HepG2 (cell line): Measurements from ENCODE around the gene KRTDAP. TPM values are rescaled to one million over a fixed set of nuclear protein-coding genes. Genes with fewer than 3 reads are reported as not detected.

Source experiments
- AHR ChIP-seq: IDR thresholded peaks from 2 replicates; pipeline ENCODE4 v1.6.1; 2018; ENCODE audit warnings: missing genetic modification reagents, missing compliant biosample characterization
- EED ChIP-seq: sonication (generic); formaldehyde crosslinking; IDR thresholded peaks from 2 replicates; pipeline ENCODE4 v1.5.0; 2020; ENCODE audit warnings: mild to moderate bottlenecking, missing genetic modification reagents
- ETV5 ChIP-seq: IDR thresholded peaks from 2 replicates; pipeline ENCODE4 v1.6.1; 2018; ENCODE audit warnings: missing biosample characterization, missing genetic modification reagents, inconsistent platforms, borderline replicate concordance
- FOXA3 ChIP-seq: IDR thresholded peaks from 2 replicates; pipeline ENCODE4 v1.6.1; 2016; ENCODE audit warnings: missing genetic modification reagents, missing compliant biosample characterization
- FOXM1 ChIP-seq: sonication (generic); formaldehyde crosslinking; IDR thresholded peaks from 2 replicates; pipeline ENCODE4 v1.5.0; 2020; ENCODE audit warnings: missing genetic modification reagents
- HDAC2 ChIP-seq: sonication (generic); formaldehyde crosslinking; IDR thresholded peaks from 2 replicates; pipeline ENCODE4 v1.4.0; 2020; ENCODE audit warnings: missing genetic modification reagents
- HNF4A ChIP-seq: sonication (generic); formaldehyde crosslinking; IDR thresholded peaks from 2 replicates; pipeline ENCODE4 v1.4.0; 2020; ENCODE audit warnings: missing genetic modification reagents
- KDM3A ChIP-seq: IDR thresholded peaks from 2 replicates; pipeline ENCODE4 v1.6.1; 2018; ENCODE audit warnings: low read depth, missing compliant biosample characterization
- MIER3 ChIP-seq: IDR thresholded peaks from 2 replicates; pipeline ENCODE4 v1.6.1; 2016; ENCODE audit warnings: missing compliant biosample characterization, borderline replicate concordance
- MTA1 ChIP-seq: sonication (generic); formaldehyde crosslinking; IDR thresholded peaks from 2 replicates; pipeline ENCODE4 v1.4.0; 2020; ENCODE audit warnings: missing genetic modification reagents, mild to moderate bottlenecking, borderline replicate concordance
- MYNN ChIP-seq: sonication (generic); formaldehyde crosslinking; IDR thresholded peaks from 2 replicates; pipeline ENCODE4 v1.4.0; 2020; ENCODE audit warnings: mild to moderate bottlenecking, low read depth, missing genetic modification reagents
- NR2F2 ChIP-seq: IDR thresholded peaks from 2 replicates; pipeline ENCODE4 v1.6.1; 2012; ENCODE audit warnings: low read depth, inconsistent platforms, borderline replicate concordance
- PTBP1 ChIP-seq: fragments of 200-400 bp; formaldehyde crosslinking; IDR thresholded peaks from 2 replicates; pipeline ENCODE4 v1.6.1; 2018; ENCODE audit warnings: low read length, low read depth; ENCODE audit not compliant: poor library complexity, severe bottlenecking
- REST ChIP-seq, 2 experiments: IDR thresholded peaks; 2 replicates each; pipeline ENCODE4 v1.6.1; 2011 to 2012; ENCODE audit warnings: low read length in 2 of 2, borderline replicate concordance in 1 of 2, low read depth in 1 of 2, mild to moderate bottlenecking in 1 of 2, moderate library complexity in 1 of 2
- SSRP1 ChIP-seq: IDR thresholded peaks from 2 replicates; pipeline ENCODE4 v1.6.1; 2016; ENCODE audit warnings: control low read depth
- TAF1 ChIP-seq: sonication (generic); formaldehyde crosslinking; IDR thresholded peaks from 2 replicates; pipeline ENCODE4 v1.4.0; 2020; ENCODE audit warnings: missing genetic modification reagents
- TIGD3 ChIP-seq: sonication (generic); formaldehyde crosslinking; IDR thresholded peaks from 2 replicates; pipeline ENCODE4 v1.5.1; 2020; ENCODE audit warnings: mild to moderate bottlenecking, missing genetic modification reagents, borderline replicate concordance
- ZMAT3 ChIP-seq: sonication (generic); formaldehyde crosslinking; conservative IDR thresholded peaks from 2 replicates; pipeline ENCODE4 v1.7.0; 2021; ENCODE audit warnings: missing genetic modification reagents
- ZNF205 ChIP-seq: IDR thresholded peaks from 2 replicates; pipeline ENCODE4 v1.6.1; 2018; ENCODE audit warnings: missing biosample characterization, missing genetic modification reagents
- ZNF234 ChIP-seq: sonication (generic); formaldehyde crosslinking; conservative IDR thresholded peaks from 2 replicates; pipeline ENCODE4 v1.5.1; 2020; ENCODE audit warnings: mild to moderate bottlenecking, missing genetic modification reagents
- ZNF432 ChIP-seq: sonication (generic); formaldehyde crosslinking; IDR thresholded peaks from 2 replicates; pipeline ENCODE4 v1.5.0; 2020; ENCODE audit warnings: missing genetic modification reagents, mild to moderate bottlenecking, borderline replicate concordance
- ZNF512 ChIP-seq: sonication (generic); formaldehyde crosslinking; IDR thresholded peaks from 2 replicates; pipeline ENCODE4 v1.4.0; 2020; ENCODE audit warnings: mild to moderate bottlenecking, missing genetic modification reagents
- ZNF557 ChIP-seq: sonication (generic); formaldehyde crosslinking; IDR thresholded peaks from 2 replicates; pipeline ENCODE4 v1.4.0; 2020; ENCODE audit warnings: missing genetic modification reagents
- ZNF704 ChIP-seq: sonication (generic); formaldehyde crosslinking; IDR thresholded peaks from 2 replicates; pipeline ENCODE4 v1.8.1; 2023; ENCODE audit warnings: mild to moderate bottlenecking, inconsistent platforms, moderate library complexity, missing genetic modification reagents, borderline replicate concordance
- polyA plus RNA-seq, 8 experiments: library from polyadenylated mRNA; depleted of rRNA in 3 of 8; stranded (reverse) in 7 of 8; unstranded in 1 of 8; fragments of >200 nt; fragmentation: Illumina TruSeq in 4 of 8; extraction: Trizol in 4 of 8; gene quantifications; 2 replicates each; pipeline versions ENCODE4 v1.2.1 to v1.2.3, GENCODE V29; 2011 to 2016; ENCODE audit warnings: low read depth in 4 of 8, missing spikeins in 1 of 8, mixed read lengths in 1 of 8; ENCODE audit not compliant: insufficient read depth in 1 of 8
- total RNA-seq, 5 experiments: library from RNA; depleted of rRNA; stranded (reverse); fragments of >200 nt; fragmentation: Illumina TruSeq; extraction: Trizol; gene quantifications; 2 replicates each; pipeline ENCODE4 v1.2.3, GENCODE V29; 2016; ENCODE audit warnings: low read depth in 1 of 5

Gene KRTDAP
- total and polyA plus RNA-seq, 2 of the 13 experiments (the other 11 are each of a cell fraction or from before 2014, with no cell fraction given) = 0.86 to 1.5 TPM

- TF ChIP-seq REST (IDR thresholded peaks at IDR 0.05; ENCODE audit: borderline replicate concordance in 1 of 2, low read depth in 1 of 2, low read length in 2 of 2) (no peak), HNF4A (CRISPR knock-in tag) (peak; percentile 54), MYNN (CRISPR knock-in tag) (no peak), TIGD3 (CRISPR knock-in tag) (no peak), ZNF704 (CRISPR knock-in tag) (0 out of 2 replicates have a peak, but pooled peaks have one; percentile 15), ZNF234 (CRISPR knock-in tag) (no peak), ZNF557 (peak; percentile 18; the same call in 1 of the 2 replicates), PTBP1 (no peak), TAF1 (no peak), FOXM1 (CRISPR knock-in tag) (no peak), ETV5 (CRISPR knock-in tag) (no peak; the same call in 1 of the 2 replicates), HDAC2 (no peak), AHR (CRISPR knock-in tag) (no peak), SSRP1 (no peak), ZNF205 (CRISPR knock-in tag) (no peak), MTA1 (CRISPR knock-in tag) (no peak), MIER3 (CRISPR knock-in tag) (no peak), EED (CRISPR knock-in tag) (no peak), ZNF432 (CRISPR knock-in tag) (no peak), FOXA3 (peak; percentile 31; the same call in 1 of the 2 replicates), ZNF512 (CRISPR knock-in tag) (no peak), KDM3A (CRISPR knock-in tag) (no peak), ZMAT3 (CRISPR knock-in tag) (no peak), NR2F2 (peak; percentile 62)
These were observed 30.7 kb downstream of the KRTDAP start (continued) for GRCh38 chr19:35459414-35460082.
